Hepatocyte (in vitro differentiated cells): ENCODE measurements around the gene MITF. TPM values are rescaled to one million over a fixed set of nuclear protein-coding genes. Genes with fewer than 3 reads are reported as not detected.
A peak's percentile ranks its signal among the peaks of the same experiment; 100 is the strongest.

ENCODE experiments used
- DNase-seq: peaks from one replicate; pipeline ENCODE4 v3.0.0-alpha.2; 2016; ENCODE audit warnings: low spot score
- H2AFZ ChIP-seq: fragments of 200-600 bp; sonication (generic); 2 replicates; pipeline ENCODE4 v1.6.0; 2016; ENCODE audit warnings: antibody characterized with exemption, mild to moderate bottlenecking
- H3K27ac ChIP-seq: fragments of 200-600 bp; sonication (generic); 2 replicates; pipeline ENCODE4 v1.5.1; 2016; ENCODE audit warnings: mild to moderate bottlenecking
- H3K27me3 ChIP-seq: fragments of 200-600 bp; sonication (generic); 2 replicates; pipeline ENCODE4 v1.6.1; 2016
- H3K36me3 ChIP-seq: fragments of 200-600 bp; sonication (generic); replicated peaks from 2 replicates; pipeline ENCODE4 v1.5.1; 2016; ENCODE audit warnings: low read depth; ENCODE audit not compliant: insufficient read depth
- H3K4me1 ChIP-seq: fragments of 200-600 bp; sonication (generic); 2 replicates; pipeline ENCODE4 v1.5.1; 2016; ENCODE audit warnings: mild to moderate bottlenecking, moderate library complexity; ENCODE audit not compliant: insufficient read depth
- H3K4me2 ChIP-seq: fragments of 200-600 bp; sonication (generic); 2 replicates; pipeline ENCODE4 v1.6.0; 2016
- H3K4me3 ChIP-seq: fragments of 200-600 bp; sonication (generic); 2 replicates; pipeline ENCODE4 v1.5.1; 2016; ENCODE audit warnings: mild to moderate bottlenecking
- H3K79me2 ChIP-seq: fragments of 200-600 bp; sonication (generic); 2 replicates; pipeline ENCODE4 v1.6.0; 2017; ENCODE audit warnings: mild to moderate bottlenecking
- H3K9me2 ChIP-seq: fragments of 200-600 bp; sonication (generic); replicated peaks from 2 replicates; pipeline ENCODE4 v1.6.0; 2017; ENCODE audit warnings: mild to moderate bottlenecking; ENCODE audit not compliant: insufficient read depth
- H3K9me3 ChIP-seq: fragments of 200-600 bp; sonication (generic); 2 replicates; pipeline ENCODE4 v1.5.1; 2016; ENCODE audit warnings: low read depth, mild to moderate bottlenecking
- H4K20me1 ChIP-seq: fragments of 200-600 bp; sonication (generic); 2 replicates; pipeline ENCODE4 v1.6.0; 2016; ENCODE audit warnings: mild to moderate bottlenecking; ENCODE audit not compliant: insufficient read depth, poor library complexity, severe bottlenecking
- CTCF ChIP-seq: fragments of 200-600 bp; sonication (generic); IDR thresholded peaks from 2 replicates; pipeline ENCODE4 v1.5.1; 2016; ENCODE audit warnings: antibody characterized with exemption, mild to moderate bottlenecking; ENCODE audit not compliant: poor library complexity
- EZH2 ChIP-seq: fragments of 200-600 bp; sonication (generic); IDR thresholded peaks from 2 replicates; pipeline ENCODE4 v1.6.1; 2016; ENCODE audit warnings: antibody characterized with exemption, mild to moderate bottlenecking, borderline replicate concordance
- EZH2phosphoT487 ChIP-seq: fragments of 200-600 bp; sonication (generic); IDR thresholded peaks from one replicate; pipeline ENCODE4 v1.6.1; 2018; ENCODE audit warnings: antibody characterized with exemption, mild to moderate bottlenecking, low read depth, moderate library complexity; ENCODE audit not compliant: unreplicated experiment, severe bottlenecking
- WGBS: methylation state at CpG from one replicate; pipeline ENCODE4 v1.1.6; 2016; ENCODE audit warnings: low lambda C conversion rate; ENCODE audit errors: missing lambda C conversion rate; 5-methylcytosine and 5-hydroxymethylcytosine counted together
- polyA plus RNA-seq: library from polyadenylated mRNA; unstranded; fragments of >200 nt; fragmentation: Nextera tagmentation; extraction: Ambion mirVana; gene quantifications from 2 replicates; pipeline ENCODE4 v1.2.1, GENCODE V29; 2016
- total RNA-seq: library from RNA; depleted of rRNA; stranded (reverse); fragments of >200 nt; gene quantifications from 2 replicates; pipeline ENCODE4 v1.2.3, GENCODE V29; 2014

MITF gene
- total and polyA plus RNA-seq, 2 experiments from 2014 or later, result 7.1 to 14.2 TPM

GRCh38 chr3:69764861-69765260, 25.6 kb downstream of the MITF start:
- peak overlapping the region; percentile 33 for H3K27ac ChIP-seq
- 50% methylated on average over 3 of the region's 3 CpGs for WGBS
- H3K4me3 ChIP-seq, result no peak overlapping the region
- no peaks in the 10 kb centered on the region for H3K79me2 ChIP-seq
- H4K20me1 ChIP-seq, result no peaks in the 10 kb centered on the region
- no peaks in the 10 kb centered on the region for H3K9me3 ChIP-seq
- no peaks in the 10 kb centered on the region for H3K27me3 ChIP-seq
- H3K4me2 ChIP-seq, result peak overlapping the region; percentile 61
- TF ChIP-seq CTCF (no peak), EZH2phosphoT487 (no peak), EZH2 (no peak)
- peaks cover 28% of the 10 kb centered on the region for H3K4me1 ChIP-seq
- no peaks in the 10 kb centered on the region for H3K36me3 ChIP-seq
- DNase-seq, result no peak
- H2AFZ ChIP-seq, result no peak overlapping the region
- H3K9me2 ChIP-seq, result no peaks in the 10 kb centered on the region

GRCh38 chr3:69766638-69767037, 27.4 kb downstream of the MITF start:
- Histone ChIP-seq H3K4me1 (peaks cover 19% of the 10 kb centered on the region), H2AFZ (no peak overlapping the region), H4K20me1 (no peaks in the 10 kb centered on the region), H3K27ac (no peak overlapping the region), H3K27me3 (no peaks in the 10 kb centered on the region), H3K9me3 (no peaks in the 10 kb centered on the region), H3K4me3 (no peak overlapping the region), H3K9me2 (no peaks in the 10 kb centered on the region), H3K4me2 (no peak overlapping the region), H3K36me3 (no peaks in the 10 kb centered on the region), H3K79me2 (no peaks in the 10 kb centered on the region)
- no peak for TF ChIP-seq EZH2
- no peak for TF ChIP-seq EZH2phosphoT487
- TF ChIP-seq CTCF, result no peak
- no peak for DNase-seq
- 67% methylated on average over 3 of the region's 3 CpGs for WGBS

GRCh38 chr3:69767571-69767970, 28.3 kb downstream of the MITF start:
- no peaks in the 10 kb centered on the region for H3K79me2 ChIP-seq
- H3K4me1 ChIP-seq, result peaks cover 16% of the 10 kb centered on the region
- H3K27me3 ChIP-seq, result no peaks in the 10 kb centered on the region
- H3K27ac ChIP-seq, result no peak overlapping the region
- no peak for DNase-seq
- no peak for TF ChIP-seq CTCF
- TF ChIP-seq EZH2, result no peak
- TF ChIP-seq EZH2phosphoT487, result no peak
- H3K9me3 ChIP-seq, result no peaks in the 10 kb centered on the region
- H3K4me3 ChIP-seq, result no peak overlapping the region
- H4K20me1 ChIP-seq, result no peaks in the 10 kb centered on the region
- no peak overlapping the region for H3K4me2 ChIP-seq
- H2AFZ ChIP-seq, result no peak overlapping the region
- no peaks in the 10 kb centered on the region for H3K9me2 ChIP-seq
- WGBS, result 89% methylated on average over 5 of the region's 5 CpGs
- no peaks in the 10 kb centered on the region for H3K36me3 ChIP-seq

- Histone ChIP-seq H3K4me3 (no peak overlapping the region), H3K79me2 (no peaks in the 10 kb centered on the region), H3K4me1 (peaks cover 11% of the 10 kb centered on the region), H3K36me3 (no peaks in the 10 kb centered on the region), H3K27ac (no peak overlapping the region), H2AFZ (no peak overlapping the region), H3K9me3 (no peaks in the 10 kb centered on the region), H3K27me3 (no peaks in the 10 kb centered on the region), H3K9me2 (no peaks in the 10 kb centered on the region), H3K4me2 (no peak overlapping the region), H4K20me1 (no peaks in the 10 kb centered on the region)
- TF ChIP-seq EZH2, result no peak
- WGBS, result 74% methylated on average over 2 of the region's 2 CpGs
- no peak for DNase-seq
Measured at GRCh38 chr3:69768438-69768837, 29.2 kb downstream of the MITF start.
